Endodermal cell (in vitro differentiated cells): ENCODE results near the gene MAGEA8. TPM values are rescaled to one million over a fixed set of nuclear protein-coding genes. Genes with fewer than 3 reads are reported as not detected.

Source experiments
- DNase-seq: peaks from one replicate; pipeline ENCODE4 v3.0.0-alpha.2; 2017
- H3K27ac ChIP-seq: 2 replicates; pipeline ENCODE4 v1.5.1; 2013; ENCODE audit warnings: mild to moderate bottlenecking, low read depth, low read length, moderate library complexity
- H3K27me3 ChIP-seq: 2 replicates; pipeline ENCODE4 v1.6.1; 2013; ENCODE audit warnings: mild to moderate bottlenecking, low read length, moderate library complexity; ENCODE audit not compliant: insufficient read depth, control insufficient read depth, poor library complexity, severe bottlenecking
- H3K36me3 ChIP-seq: 2 replicates; pipeline ENCODE4 v1.7.0; 2013; ENCODE audit warnings: mild to moderate bottlenecking, low read length, moderate library complexity; ENCODE audit not compliant: control insufficient read depth, insufficient read depth
- H3K4me1 ChIP-seq: one replicate; pipeline ENCODE4 v1.7.0; 2013; ENCODE audit warnings: low read length; ENCODE audit not compliant: control insufficient read depth, insufficient read depth
- H3K4me3 ChIP-seq: 2 replicates; pipeline ENCODE4 v1.5.1; 2013; ENCODE audit warnings: mild to moderate bottlenecking, low read length, moderate library complexity
- H3K9ac ChIP-seq: 2 replicates; pipeline ENCODE4 v1.6.1; 2013; ENCODE audit warnings: mild to moderate bottlenecking, low read length, moderate library complexity; ENCODE audit not compliant: poor library complexity, severe bottlenecking; ENCODE audit errors: extremely low read depth
- H3K9me3 ChIP-seq: 2 replicates; pipeline ENCODE4 v1.6.1; 2013; ENCODE audit warnings: mild to moderate bottlenecking, low read length, moderate library complexity; ENCODE audit not compliant: control insufficient read depth
- H3K27ac Mint-ChIP-seq: 2 replicates; pipeline ENCODE4 v1.8.0; 2020; ENCODE audit warnings: mixed read lengths
- H3K27me3 Mint-ChIP-seq: 2 replicates; pipeline ENCODE4 v1.8.0; 2021; ENCODE audit warnings: mild to moderate bottlenecking, mixed read lengths; ENCODE audit not compliant: insufficient read depth
- H3K36me3 Mint-ChIP-seq: 2 replicates; pipeline ENCODE4 v1.8.0; 2020; ENCODE audit warnings: low read depth, mixed read lengths
- H3K4me1 Mint-ChIP-seq: 2 replicates; pipeline ENCODE4 v1.8.0; 2020; ENCODE audit warnings: mixed read lengths
- H3K4me3 Mint-ChIP-seq: 2 replicates; pipeline ENCODE4 v1.8.0; 2020; ENCODE audit warnings: mild to moderate bottlenecking, moderate library complexity, mixed read lengths
- H3K9me3 Mint-ChIP-seq: 2 replicates; pipeline ENCODE4 v1.8.0; 2020; ENCODE audit warnings: mild to moderate bottlenecking, mixed read lengths
- WGBS, 2 experiments: methylation state at CpG; one replicate each; pipeline versions ENCODE4 v1.1.5 to v1.1.7; 2013; ENCODE audit warnings: missing lambda C conversion rate in 2 of 2, mixed read lengths in 1 of 2; ENCODE audit not compliant: insufficient coverage in 1 of 2, insufficient read length in 1 of 2; 5-methylcytosine and 5-hydroxymethylcytosine counted together
- total RNA-seq, 2 donors: library from RNA; stranded (reverse); fragmentation: NEBNext Ultra II Directional in 1 of 2; extraction: Animal tissue kit (Norgen Biotek cat#: 25700) in 1 of 2; gene quantifications; 2 replicates in 1 of 2; 3 replicates in 1 of 2; pipeline ENCODE4 v1.2.1, GENCODE V29; 2021
- TF ChIP-seq, protein P1 (sequence below): fragments of 200-600 bp; sonication (generic); conservative IDR thresholded peaks from 2 replicates; pipeline ENCODE4 v1.5.0; 2021; ENCODE audit warnings: antibody characterized with exemption, mild to moderate bottlenecking

The MAGEA8 gene
- total RNA-seq, 2 donors from 2014 or later = not detected

DNA sequence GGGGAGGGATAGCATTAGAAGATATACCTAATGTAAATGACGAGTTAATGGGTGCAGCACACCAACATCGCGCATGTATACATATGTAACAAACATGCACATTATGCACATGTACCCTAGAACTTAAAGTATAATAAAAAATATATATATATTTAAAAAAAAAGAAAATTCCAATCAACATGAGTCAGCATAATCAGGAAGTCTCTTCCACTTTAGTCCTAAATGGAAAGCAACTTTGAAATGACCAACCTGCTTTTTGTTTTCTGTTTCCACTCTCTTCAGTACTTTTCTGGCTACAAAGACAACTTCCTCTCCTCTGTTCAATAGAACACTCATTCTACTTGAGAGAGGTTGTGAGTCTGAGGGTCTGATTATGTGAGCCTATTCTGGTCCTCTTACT, 13.5 kb upstream of the MAGEA8 start:
- Histone ChIP-seq H3K36me3 (no peaks in the 10 kb centered on the region), H3K27ac (no peak overlapping the region), H3K9me3 (no peaks in the 10 kb centered on the region), H3K4me3 (no peak overlapping the region), H3K27me3 (no peaks in the 10 kb centered on the region), H3K4me1 (no peaks in the 10 kb centered on the region), H3K9ac (no peak overlapping the region)
- Mint-ChIP-seq H3K4me1 (peaks cover 6% of the 10 kb centered on the region), H3K9me3 (peaks cover 64% of the 10 kb centered on the region), H3K4me3 (no peak overlapping the region), H3K27me3 (no peaks in the 10 kb centered on the region), H3K27ac (no peak overlapping the region), H3K36me3 (peaks cover 5% of the 10 kb centered on the region)
- no CpG with 5 or more reads among the region's 3 CpGs for WGBS, 2 experiments
- no peak for DNase-seq
- TF ChIP-seq, protein P1, sequence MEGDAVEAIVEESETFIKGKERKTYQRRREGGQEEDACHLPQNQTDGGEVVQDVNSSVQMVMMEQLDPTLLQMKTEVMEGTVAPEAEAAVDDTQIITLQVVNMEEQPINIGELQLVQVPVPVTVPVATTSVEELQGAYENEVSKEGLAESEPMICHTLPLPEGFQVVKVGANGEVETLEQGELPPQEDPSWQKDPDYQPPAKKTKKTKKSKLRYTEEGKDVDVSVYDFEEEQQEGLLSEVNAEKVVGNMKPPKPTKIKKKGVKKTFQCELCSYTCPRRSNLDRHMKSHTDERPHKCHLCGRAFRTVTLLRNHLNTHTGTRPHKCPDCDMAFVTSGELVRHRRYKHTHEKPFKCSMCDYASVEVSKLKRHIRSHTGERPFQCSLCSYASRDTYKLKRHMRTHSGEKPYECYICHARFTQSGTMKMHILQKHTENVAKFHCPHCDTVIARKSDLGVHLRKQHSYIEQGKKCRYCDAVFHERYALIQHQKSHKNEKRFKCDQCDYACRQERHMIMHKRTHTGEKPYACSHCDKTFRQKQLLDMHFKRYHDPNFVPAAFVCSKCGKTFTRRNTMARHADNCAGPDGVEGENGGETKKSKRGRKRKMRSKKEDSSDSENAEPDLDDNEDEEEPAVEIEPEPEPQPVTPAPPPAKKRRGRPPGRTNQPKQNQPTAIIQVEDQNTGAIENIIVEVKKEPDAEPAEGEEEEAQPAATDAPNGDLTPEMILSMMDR = no peak

- Mint-ChIP-seq H3K4me3 (no peak overlapping the region), H3K9me3 (peaks cover 68% of the 10 kb centered on the region), H3K36me3 (peaks cover 5% of the 10 kb centered on the region), H3K27me3 (no peaks in the 10 kb centered on the region), H3K4me1 (peaks cover 6% of the 10 kb centered on the region), H3K27ac (no peak overlapping the region)
- H3K36me3 ChIP-seq = no peaks in the 10 kb centered on the region
- H3K27me3 ChIP-seq = no peaks in the 10 kb centered on the region
- 85 to 100% methylated on average over 1 to 2 of the region's 2 CpGs for WGBS, 2 experiments
- H3K9ac ChIP-seq = no peak overlapping the region
- no peak for DNase-seq
- TF ChIP-seq, protein P1 = no peak
- no peak overlapping the region for H3K4me3 ChIP-seq
- no peaks in the 10 kb centered on the region for H3K4me1 ChIP-seq
- no peaks in the 10 kb centered on the region for H3K9me3 ChIP-seq
- no peak overlapping the region for H3K27ac ChIP-seq
Measured at GRCh38 chrX:149870840-149871239, 10.1 kb upstream of the MAGEA8 start.

DNA sequence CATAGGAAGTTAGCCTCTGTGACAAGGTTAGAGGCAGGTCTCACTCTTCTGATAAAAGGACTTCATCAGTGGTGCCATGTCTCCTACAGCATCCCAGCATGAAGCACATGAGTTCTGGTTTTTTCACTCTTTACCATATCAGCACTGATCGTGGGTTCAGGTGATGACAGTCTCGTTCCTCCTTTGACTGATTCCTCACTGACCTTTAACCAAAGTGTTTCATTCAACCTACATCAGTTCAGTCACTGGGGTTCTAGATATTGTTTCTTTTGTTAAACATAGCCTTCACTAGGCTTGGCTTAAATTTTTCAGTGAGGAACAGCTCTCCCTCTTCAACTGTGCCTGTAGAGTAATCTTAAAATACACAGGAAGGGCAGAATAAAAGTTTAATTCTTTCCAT, 9.6 kb upstream of the MAGEA8 start:
- Mint-ChIP-seq H3K27ac (no peak overlapping the region), H3K9me3 (peaks cover 65% of the 10 kb centered on the region), H3K36me3 (peaks cover 5% of the 10 kb centered on the region), H3K27me3 (no peaks in the 10 kb centered on the region), H3K4me1 (peaks cover 6% of the 10 kb centered on the region), H3K4me3 (no peak overlapping the region)
- H3K4me3 ChIP-seq = no peak overlapping the region
- H3K36me3 ChIP-seq = no peaks in the 10 kb centered on the region
- no peaks in the 10 kb centered on the region for H3K9me3 ChIP-seq
- TF ChIP-seq, protein P1 = no peak
- H3K27me3 ChIP-seq = no peaks in the 10 kb centered on the region
- DNase-seq = no peak
- 76% methylated on average over 2 of the region's 2 CpGs; no CpG with 5 or more reads in 1 of the 2 experiments for WGBS, 2 experiments
- H3K9ac ChIP-seq = no peak overlapping the region
- no peak overlapping the region for H3K27ac ChIP-seq
- H3K4me1 ChIP-seq = no peaks in the 10 kb centered on the region
